Raji (cell line): ENCODE measurements around the gene WDR37.

Experiments
- POLR2A ChIP-seq: IDR thresholded peaks from 2 replicates; pipeline ENCODE4 v1.6.1; 2011; ENCODE audit warnings: low read depth, low read length, control low read depth; ENCODE audit not compliant: insufficient read depth

WDR37 gene

DNA sequence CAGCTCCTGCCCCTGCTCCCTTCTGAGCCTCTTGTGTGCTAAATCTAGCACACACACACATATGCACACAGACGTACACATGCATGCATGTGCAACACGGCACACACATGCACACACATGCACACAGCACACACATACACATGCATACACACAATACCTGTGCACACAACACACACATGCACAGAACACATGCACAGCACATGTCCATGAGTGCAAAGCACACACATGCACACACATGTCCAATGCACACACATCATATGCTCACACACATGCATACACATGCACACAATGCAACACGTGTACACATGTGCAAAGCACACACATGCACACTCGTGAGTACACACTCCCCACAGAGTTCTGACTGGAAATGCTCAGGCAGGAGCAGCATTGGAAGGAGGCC lies 115.0 kb downstream of the WDR37 start:
- no peak for TF ChIP-seq POLR2A

DNA sequence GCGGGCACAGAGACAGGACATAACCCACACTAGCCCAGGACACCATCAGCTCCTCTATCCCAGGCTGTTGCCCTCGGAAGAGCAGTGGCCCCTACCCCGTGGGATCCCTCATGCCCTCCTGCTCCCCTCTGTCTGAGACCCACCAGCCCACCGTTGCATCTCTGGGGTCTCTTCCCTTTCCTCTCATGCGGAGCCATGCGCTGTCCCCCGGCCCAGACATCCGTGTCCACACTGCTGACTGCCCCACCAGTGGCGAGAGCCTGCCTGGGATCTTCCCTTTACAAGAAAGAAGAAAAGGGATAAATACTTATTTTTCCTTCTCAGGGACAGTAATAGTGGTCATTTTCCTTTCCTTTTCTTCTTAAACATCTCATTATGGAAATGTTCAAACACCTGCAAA lies 115.4 kb downstream of the WDR37 start:
- TF ChIP-seq POLR2A: no peak

DNA sequence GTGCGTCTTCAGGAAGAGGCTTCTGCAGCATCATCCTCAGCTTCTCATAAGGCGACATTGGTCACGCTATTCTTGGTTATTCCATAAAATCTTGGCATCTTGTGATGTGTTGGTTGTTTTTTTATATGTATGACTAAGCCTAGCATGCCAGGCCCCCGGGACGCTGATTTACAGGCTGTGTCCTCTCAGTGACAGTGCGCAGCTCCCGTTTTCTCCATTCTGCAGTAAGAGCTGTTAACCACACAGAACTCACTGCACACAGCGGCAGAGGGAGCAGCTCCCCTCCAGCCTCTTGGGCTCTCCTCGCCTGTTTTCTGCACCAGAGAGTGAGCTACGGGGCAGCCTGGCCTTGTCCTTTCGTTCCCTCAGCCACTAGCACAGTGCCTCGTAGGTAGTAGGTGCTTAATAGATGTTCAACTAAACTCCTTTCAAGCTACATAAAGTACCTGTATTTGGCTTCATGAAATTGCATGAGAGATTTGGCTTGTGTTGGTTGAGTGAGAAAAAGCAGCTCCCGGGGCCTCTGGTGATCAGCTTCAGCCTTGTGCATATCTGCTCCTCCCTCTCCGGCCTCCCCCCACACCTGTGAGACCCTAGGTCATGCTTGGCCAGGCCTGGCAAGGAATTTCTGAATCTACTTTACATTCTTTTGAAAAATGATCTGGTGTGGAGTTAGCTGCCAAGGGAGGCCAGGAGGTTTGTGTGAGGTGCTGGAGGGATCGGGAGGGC lies 116.2 kb downstream of the WDR37 start:
- TF ChIP-seq POLR2A: no peak

DNA sequence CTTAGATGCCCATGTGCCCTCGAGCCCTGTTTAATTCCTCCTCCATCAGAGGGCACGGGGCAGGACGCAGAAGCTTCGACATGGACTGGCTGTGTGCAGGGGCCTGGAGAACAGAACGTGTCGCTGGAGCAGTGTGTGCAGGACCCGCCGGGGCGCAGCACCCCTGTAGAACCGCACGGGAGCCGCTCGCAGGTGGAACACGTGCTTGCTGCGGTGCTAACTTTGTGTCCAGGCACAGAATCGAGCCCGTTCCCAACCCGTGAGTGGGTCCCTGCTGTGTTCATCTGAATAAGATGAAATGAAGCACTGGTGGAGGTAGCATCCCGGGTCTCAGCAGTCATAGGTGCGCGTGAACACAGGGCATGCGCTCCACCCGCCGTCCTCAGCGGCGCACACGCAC lies 116.9 kb downstream of the WDR37 start:
- no peak for TF ChIP-seq POLR2A

DNA sequence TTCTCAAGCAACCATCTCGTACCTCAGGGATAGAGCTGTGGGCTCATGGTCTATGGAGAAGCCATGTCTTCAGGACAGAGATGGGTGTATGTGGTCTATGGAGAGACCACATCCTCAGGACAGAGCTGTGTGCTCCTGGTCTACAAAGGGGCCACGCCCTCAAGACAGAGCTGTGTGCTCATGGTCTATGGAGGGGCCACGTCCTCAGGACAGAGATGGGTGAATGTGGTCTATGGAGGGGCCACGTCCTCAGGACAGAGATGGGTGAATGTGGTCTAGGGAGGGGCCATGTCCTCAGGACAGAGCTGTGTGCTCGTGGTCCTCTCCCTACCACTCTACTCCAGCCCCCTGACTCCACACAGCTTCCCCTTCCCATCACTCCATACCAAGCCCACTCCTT lies 117.8 kb downstream of the WDR37 start:
- TF ChIP-seq POLR2A: no peak

DNA sequence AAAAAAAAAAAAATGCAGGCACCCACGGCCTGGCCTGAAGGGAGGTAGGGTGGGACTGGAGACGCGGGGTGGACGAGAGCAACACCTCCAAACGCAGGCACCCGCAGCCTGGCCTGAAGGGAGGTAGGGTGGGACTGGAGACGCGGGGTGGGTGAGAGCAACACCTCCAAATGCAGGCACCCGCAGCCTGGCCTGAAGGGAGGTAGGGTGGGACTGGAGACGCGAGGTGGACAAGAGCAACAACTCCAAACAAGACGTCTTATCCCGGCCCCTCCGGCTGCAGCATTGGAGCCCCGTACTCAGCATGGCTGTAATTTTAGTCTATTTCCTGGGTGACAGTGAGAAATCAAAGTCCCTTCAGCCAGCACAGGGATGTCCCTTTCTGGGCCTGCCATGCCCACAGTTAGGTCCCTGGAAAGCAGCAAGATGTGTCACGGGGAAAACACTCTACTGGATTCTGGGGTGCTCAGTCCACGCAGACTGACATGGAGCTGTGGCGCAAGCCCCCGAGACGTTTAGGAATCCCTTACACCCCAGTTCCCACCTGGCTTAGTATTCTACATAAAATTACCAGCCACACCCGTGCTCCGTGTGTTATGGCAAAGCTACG lies 119.9 kb downstream of the WDR37 start:
- no peak for TF ChIP-seq POLR2A

DNA sequence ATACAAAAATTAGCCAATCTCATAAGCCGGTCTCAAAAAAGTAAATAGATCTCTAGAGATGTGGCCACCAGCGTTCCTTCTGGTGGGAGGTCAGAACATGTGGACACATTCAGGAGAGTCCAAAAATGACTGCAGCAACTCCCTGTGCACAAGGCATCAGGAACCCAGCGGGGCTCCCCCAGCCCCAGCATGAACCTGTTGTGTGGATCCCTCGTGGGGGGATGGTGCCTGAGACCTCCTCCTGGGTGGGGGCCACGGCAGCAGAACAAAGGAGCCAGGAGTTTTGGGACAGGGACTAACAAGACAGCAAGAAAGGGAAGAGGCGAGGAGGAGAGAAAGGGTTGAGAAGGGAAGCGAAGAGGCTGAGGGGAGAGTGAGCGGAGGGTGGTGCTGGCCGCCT lies 121.8 kb downstream of the WDR37 start:
- no peak for TF ChIP-seq POLR2A

DNA sequence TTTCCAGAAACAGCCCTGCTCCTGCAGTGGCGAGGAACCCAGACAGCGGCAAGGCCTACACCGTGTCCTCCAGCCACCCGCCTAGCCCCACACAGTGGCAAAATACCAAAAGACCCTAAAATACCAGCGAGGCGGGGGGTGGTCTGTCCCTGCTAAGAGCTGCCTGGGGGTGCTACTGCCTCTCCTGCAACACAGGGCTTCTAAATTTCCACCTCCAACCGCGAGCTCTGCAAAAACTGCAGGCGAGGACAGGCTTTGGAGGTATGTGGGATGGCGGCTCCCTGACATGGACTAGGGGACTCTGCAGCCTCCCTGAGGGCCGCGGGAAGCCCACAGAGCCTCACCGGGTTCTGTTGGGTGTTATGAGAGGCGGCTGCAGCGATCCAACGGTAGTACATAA lies 122.3 kb downstream of the WDR37 start:
- TF ChIP-seq POLR2A: no peak

DNA sequence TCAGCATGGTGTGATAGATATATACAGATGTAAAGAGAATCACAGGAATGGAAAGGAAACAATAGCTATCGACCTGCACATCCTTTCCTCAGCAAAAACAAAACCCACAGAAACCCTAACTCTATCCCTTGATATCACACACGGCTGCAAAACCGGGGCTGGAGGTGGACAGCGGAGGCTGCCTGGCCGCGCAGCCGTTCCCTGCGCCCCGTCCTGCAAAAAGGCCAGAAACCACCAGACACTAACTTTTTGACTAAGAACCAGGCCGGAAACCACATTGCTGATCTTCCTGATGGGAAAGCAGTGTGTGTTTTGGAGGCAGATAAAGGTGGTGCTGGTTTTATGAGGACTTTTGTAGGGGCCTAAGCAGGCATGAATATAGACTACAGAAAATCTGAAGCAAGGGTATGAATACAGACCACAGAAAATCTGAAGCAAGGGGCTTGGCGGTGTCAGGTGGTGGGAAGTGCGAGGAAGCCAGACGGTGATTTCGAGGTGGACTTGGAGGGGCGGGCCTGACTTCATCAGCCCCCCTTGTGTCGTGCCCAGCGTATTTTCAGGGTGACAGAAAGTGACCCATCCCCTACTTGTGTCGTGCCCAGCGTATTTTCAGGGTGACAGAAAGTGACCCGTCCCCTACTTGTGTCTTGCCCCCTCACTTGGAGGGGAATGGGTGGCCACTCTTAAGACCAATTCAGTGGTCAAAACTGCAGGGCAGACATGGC lies 123.3 kb downstream of the WDR37 start:
- no peak for TF ChIP-seq POLR2A

DNA sequence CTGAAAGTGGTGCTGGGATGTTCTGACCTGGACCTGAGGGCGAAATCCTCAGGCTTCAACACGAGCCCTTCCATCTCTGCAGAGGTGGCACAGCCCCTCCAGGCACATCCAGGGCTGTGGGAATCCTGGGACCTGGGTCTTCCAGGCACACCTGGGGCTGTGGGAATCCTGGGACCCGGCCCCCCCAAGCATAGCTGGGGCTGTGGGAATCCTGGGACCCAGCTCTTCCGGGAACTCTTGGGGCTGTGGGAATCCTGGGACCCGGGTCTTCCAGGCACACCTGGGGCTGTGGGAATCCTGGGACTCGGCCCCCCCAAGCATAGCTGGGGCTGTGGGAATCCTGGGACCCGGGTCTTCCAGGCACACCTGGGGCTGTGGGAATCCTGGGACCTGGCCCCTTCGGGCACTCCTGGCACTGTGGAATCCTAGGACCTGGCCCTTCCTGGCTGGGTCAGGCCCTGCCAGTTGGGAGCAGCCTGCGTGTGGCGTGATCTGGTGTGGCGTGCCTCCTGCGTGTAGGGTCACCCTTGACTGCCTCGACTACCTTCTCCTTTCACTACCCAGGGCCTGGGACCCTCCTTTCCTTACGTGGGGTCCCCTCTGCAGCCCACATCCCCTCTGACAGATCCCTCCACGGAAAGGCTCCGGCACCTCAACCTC lies 124.0 kb downstream of the WDR37 start:
- no peak for TF ChIP-seq POLR2A

DNA sequence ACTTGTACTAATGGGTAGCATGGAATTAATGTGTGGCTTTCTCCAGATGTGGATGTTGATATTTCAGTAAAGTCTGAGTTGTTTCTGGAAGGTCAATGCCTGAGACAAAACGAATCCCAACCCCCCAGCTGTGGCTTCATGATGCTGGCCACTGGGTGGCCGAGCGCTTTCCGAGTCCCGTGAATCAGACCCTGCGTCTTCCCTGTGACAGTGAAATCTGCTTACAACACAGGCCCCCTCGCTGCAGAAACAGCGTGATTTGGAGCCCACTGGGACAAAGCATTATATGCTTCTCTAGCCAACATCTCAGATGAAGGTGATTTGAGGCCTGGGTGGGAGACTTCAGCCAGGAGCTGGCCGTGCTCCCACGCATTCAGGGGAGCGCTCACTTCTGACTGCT lies 124.7 kb downstream of the WDR37 start:
- no peak for TF ChIP-seq POLR2A
